Stimulated activated CD8-positive, alpha-beta memory T cell treated with anti-CD3 and anti-CD28 coated beads, Interleukin-7, amount 100 ng/mL, for 1 hour (primary cell): Measurements from ENCODE around the gene DCXR.

Source experiments
- DNase-seq, 2 donors: peaks; one replicate each; pipeline ENCODE4 v3.0.0-alpha.2; 2020; ENCODE audit warnings: low read depth in 2 of 2

Gene DCXR

GRCh38 chr17:82072827-82073226 is 35.3 kb upstream of the DCXR start:
- no peak for DNase-seq

- DNase-seq = no peak
Measured at GRCh38 chr17:82070611-82071010, 33.1 kb upstream of the DCXR start.

- DNase-seq = peak; percentile 38 to 39
Measured at GRCh38 chr17:82065638-82066303, 28.3 kb upstream of the DCXR start, which contains the start of gene DUS1L. Gene DUS1L (minus strand): TSS chr17:82065804. CDS start chr17:82065059, 745 bp downstream.

- DNase-seq = no peak
Measured at GRCh38 chr17:82065193-82065637, 27.7 kb upstream of the DCXR start.

- no peak for DNase-seq
Measured at GRCh38 chr17:82064433-82065192, 27.1 kb upstream of the DCXR start.

- no peak for DNase-seq
Measured at GRCh38 chr17:82063424-82064415, 26.2 kb upstream of the DCXR start.

GRCh38 chr17:82062984-82063368 is 25.5 kb upstream of the DCXR start:
- no peak for DNase-seq

GRCh38 chr17:82062076-82062983 is 24.8 kb upstream of the DCXR start:
- DNase-seq = no peak

GRCh38 chr17:82061047-82061925 is 23.8 kb upstream of the DCXR start:
- DNase-seq = no peak

- DNase-seq = no peak
Measured at GRCh38 chr17:82060614-82061013, 23.1 kb upstream of the DCXR start.

- no peak for DNase-seq
Measured at GRCh38 chr17:82060001-82060380, 22.5 kb upstream of the DCXR start.

- DNase-seq = no peak
Measured at GRCh38 chr17:82059272-82060000, 21.9 kb upstream of the DCXR start.

- no peak for DNase-seq
Measured at GRCh38 chr17:82058855-82059249, 21.4 kb upstream of the DCXR start.

- DNase-seq = no peak
Measured at GRCh38 chr17:82058230-82058854, 20.8 kb upstream of the DCXR start.

- no peak for DNase-seq
Measured at GRCh38 chr17:82056729-82057621, 19.5 kb upstream of the DCXR start.

- no peak for DNase-seq
Measured at GRCh38 chr17:82055965-82056728, 18.6 kb upstream of the DCXR start.
